NCI-H446 (cell line): ENCODE measurements around the gene ZNF333.

Source experiments
- DNase-seq, 2 experiments: peaks; one replicate each; lab custom pipeline; 2025; lab: John Stamatoyannopoulos, UW

ZNF333 gene

DNA sequence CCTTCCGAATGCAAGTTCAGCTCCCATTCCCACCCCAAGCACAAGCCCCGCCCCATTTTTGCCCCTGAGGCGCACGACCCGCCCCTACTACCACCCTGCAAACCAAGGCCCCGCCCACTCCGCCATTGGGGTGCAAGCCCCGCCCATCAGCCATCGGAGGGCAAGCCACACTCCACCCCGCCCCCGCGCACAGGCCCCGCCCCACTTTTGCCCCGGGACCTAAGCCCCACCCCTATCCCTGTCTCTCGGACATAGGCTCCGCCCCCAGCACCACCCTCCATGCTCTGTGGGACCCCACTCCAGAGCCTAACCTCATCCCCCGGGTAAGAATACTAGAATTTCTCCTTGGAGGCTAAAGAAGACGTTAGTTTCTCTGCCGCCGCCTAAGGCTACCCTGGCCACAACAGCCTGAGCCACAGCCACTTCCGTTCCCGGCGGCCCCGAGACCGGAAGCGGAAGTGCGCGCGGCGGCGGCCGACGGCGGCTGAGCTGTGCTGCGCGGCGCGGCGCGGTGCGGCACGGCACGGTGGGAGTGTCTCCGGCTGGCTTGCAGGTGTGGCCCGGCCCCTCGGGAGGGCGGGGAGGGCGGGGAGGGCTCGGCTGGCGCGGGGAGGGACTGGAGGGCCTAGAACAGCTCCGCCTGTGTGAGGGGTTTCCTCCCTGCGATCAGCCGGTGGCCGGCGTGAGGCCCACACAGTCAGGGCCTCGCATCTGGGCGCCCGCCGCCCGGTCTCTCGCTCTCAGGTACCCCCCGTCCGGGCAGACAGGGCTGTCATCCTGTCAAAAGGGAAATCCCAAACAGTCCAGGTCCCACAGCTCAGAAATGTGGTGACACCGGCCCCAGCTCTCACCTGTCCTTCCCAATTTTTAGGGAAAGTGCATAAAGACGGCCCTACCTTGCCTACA, at the start of gene ZNF333:
Gene ZNF333 (plus strand): TSS at position 451 of the 906 bp plus-strand sequence. CDS start 3,444 bp downstream, outside the sequence.
- peak; percentile 91 to 97 for DNase-seq

- DNase-seq = no peak
Measured at GRCh38 chr19:14648506-14648905, 41.3 kb upstream of the ZNF333 start.

- DNase-seq = no peak
Measured at GRCh38 chr19:14649020-14649419, 40.8 kb upstream of the ZNF333 start.

- DNase-seq = no peak
Measured at GRCh38 chr19:14650161-14650560, 39.7 kb upstream of the ZNF333 start.

- DNase-seq = no peak
Measured at GRCh38 chr19:14654786-14655560, 34.9 kb upstream of the ZNF333 start.

DNA sequence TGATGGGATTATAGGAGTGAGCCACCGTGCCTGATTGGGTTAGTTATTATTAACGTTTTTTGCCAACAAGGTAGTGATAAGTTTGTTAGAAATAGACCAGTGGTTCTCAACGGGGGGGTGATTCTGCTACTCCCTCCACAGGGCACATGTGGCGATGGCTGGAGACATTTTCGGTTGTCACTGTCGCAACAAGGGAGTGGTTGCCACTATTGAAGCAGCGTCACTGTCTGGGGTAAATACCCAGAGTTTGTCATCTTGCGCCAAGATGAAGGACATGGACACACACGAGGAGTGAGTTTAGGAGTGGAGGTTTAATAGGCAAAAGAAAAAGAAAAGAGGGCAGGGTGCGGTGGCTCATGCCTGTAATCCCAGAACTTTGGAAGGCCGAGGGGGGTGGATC, 34.1 kb upstream of the ZNF333 start:
- no peak for DNase-seq

DNA sequence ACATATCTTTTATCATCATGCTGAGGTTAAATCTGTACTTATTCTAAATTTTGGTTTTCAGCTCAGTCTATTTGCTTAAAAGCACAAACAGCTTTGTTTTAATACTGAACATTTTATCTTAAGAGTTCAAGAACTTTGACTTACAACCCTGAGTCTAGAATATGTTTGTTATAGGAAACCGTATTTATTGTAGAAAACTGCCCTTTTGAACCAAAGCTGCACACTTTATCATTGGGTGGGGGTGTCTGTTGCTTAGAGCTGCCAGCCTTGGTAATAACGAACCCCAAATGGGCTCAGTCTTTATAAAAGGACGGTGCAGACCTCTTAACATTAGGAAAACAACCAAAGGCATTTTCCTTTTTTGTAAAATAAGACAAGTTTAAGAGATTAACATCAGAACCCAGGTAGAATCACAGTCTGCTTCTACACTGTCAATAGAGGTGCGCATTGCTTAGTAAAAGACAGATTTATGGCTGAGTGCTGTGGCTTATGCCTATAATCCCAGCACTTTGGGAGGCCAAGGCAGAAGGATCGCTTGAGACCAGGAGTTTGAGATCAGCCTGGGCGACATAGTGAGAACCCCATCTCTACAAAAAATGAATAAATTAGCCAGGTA, 29.9 kb upstream of the ZNF333 start:
- no peak for DNase-seq

DNA sequence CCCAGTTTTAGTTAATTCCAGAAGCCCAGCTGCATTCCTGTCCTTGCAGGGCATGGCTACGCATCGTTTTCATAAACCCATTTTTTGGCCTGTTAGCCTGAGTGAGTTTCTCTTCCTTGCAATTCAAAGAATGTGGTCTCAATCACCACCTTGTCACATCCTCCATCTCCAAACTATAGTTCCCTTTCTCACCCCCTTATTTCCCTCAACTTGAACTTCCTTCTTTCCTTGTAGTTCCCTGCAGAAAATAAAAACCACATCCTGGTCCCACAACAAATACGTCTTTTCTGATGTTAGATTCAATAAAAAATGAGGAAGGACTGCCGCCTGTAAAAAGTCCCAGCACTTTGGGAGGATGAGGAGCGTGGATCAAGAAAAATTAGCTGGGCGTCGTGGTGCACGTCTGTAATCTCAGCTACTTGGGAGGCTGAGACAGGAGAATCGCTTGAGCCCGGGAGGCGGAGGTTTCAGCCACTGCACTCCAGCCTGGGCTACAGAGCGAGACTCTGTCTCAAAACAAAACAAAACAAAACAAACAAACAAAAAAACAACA, 28.4 kb upstream of the ZNF333 start:
- DNase-seq = no peak

GRCh38 chr19:14669940-14670339, 19.9 kb upstream of the ZNF333 start:
- no peak for DNase-seq

DNA sequence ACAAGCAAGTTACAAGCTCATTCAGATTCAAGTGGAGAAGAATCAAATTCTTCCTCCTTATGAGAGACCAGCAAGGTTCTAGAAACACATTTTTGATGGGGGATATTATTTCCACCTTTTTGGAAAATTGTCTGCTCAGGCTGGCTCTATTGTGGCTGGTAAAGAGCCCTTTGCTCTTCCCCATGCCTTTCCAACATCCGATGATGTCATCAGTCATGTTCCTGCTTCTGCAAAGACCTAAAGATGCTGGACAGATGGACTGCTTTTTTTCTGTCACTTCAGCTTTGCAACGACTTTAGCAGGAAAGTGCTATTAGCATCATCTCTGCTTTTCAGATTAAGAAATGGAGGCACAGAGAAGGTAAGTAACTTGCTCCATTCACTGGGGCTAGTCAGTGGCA, 19.4 kb upstream of the ZNF333 start:
- no peak for DNase-seq

- no peak for DNase-seq
Measured at GRCh38 chr19:14672188-14672872, 17.5 kb upstream of the ZNF333 start.

DNA sequence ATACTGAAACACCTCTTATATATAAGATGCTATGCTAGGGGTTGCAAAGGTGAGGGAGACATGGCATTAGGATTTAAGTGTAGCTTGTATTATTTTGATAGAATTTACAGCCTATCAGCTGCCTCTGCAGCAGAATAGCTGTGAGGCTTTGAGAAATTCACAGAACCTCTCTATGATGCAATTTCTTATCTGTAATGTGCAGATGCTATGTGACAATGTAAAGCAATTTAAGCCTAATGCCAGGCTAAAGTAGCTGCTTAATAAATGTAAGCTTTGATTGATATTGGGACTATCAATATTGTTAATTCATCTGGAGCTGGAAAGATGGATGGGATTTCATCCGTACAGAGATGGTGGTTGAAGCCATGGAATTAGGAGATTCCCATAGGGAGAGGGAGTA, 16.8 kb upstream of the ZNF333 start:
- DNase-seq = no peak

DNA sequence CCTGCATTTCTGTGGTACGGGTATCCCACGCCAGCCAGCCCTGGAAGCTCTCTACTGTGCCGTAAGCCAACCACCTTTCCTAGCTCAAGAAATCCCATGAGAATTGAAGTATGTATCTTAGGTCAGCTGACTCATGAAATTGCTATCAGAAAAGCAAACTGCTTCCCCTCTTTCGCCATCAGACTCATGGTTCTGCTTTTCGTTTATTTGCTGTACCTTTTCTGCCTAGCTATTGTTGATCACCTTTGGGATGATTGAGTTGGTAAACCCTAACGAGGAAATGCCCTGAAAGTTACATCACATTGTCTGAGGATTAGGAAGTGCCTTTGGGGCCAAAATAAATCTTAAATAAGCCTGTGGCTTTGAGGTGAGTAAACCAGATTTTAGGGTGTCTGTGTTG, 15.1 kb upstream of the ZNF333 start, which contains the start of gene ADGRE3:
Gene ADGRE3 (minus strand): TSS at position 81 of the 400 bp plus-strand sequence. CDS start 74 bp downstream, at position 7.
- DNase-seq = no peak

DNA sequence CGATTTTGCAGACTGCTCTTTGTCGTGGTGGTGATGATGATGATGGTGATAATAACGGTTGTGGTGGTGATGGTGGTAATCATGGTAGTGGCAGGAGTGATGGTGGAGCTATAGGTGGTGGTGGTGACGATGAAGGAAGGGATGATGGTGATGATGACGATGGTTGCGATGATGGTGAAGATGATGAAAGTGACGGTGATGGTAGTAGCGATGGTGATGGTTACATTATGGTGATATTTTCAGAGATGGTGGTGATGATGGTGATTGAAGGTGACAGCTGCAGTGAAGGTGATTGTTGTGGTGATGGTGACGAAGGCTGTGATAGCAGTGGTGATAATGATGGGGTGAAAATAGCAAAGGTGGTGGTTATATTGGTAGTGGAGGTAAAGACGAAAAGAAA, 13.1 kb upstream of the ZNF333 start:
- DNase-seq = no peak

DNA sequence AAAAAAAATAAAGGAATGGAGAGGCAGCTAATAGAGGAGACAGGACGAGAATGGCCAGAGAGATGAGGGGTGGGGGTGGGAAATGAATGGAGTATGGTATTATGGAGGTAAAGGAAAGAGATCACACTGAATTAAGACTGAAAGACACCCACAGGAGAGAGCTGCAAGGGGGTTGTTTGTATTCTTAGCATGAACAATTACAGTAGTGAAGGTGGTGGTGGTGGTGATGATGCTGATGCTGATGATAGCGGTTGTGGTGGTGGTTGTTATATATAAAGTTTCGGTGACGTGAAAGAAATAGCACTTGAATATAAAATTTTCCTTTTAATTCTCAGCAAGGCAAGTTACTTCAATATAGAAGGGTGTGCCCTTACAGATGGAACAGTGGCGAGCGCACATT, 12.4 kb upstream of the ZNF333 start:
- no peak for DNase-seq

GRCh38 chr19:14678199-14678598, 11.6 kb upstream of the ZNF333 start:
- DNase-seq = no peak

GRCh38 chr19:14682084-14682483, 7.8 kb upstream of the ZNF333 start:
- DNase-seq = no peak

DNA sequence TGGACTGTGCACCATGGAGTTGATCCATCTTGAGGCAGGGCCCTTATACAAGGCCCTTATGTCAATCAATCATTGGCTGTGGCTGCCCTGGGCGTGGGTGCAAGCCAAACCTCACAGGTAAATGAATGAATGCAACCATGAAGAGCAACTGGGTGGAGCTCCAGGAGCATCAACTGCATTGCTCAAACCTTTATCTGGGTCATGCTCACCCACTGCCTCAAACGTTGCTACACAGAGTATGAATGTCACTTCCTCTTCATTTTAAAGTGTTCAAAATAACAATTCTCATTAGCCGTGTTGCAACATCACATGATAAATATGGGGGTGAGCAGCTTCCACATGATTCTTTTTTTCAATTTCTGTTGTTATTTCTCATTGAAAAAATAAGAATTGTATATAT, 6.4 kb upstream of the ZNF333 start:
- no peak for DNase-seq

DNA sequence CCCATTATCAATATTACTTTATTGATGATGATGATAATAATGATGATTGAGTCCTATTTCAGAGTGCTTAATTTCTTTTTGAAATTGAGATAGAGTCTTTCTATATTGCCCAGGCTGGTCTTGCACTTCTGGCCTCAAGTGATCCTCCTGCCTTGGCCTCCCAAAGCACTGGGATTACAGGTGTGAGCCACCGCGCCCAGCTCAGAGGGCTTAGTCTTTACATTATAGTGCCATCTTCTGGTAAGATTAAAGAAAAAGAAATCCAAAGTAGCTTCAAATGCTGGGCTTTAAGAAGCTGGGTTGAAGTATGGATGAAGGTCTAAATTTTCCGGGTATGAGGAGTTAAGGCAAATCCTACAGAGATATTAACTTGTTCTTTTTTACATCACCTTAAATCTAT, 3.4 kb upstream of the ZNF333 start:
- DNase-seq = peak in 1 of 2 experiments; percentile 36

GRCh38 chr19:14694641-14695266, 4.9 kb downstream of the ZNF333 start:
- no peak for DNase-seq

GRCh38 chr19:14695471-14695870, 5.6 kb downstream of the ZNF333 start:
- DNase-seq = no peak
